Retinal pigment epithelial cell (primary cell): ENCODE results near the gene RING1.

Experiments
- DNase-seq: peaks from one replicate; pipeline ENCODE4 v3.0.0-alpha.2; 2010; ENCODE audit warnings: low read depth
- H3K4me3 ChIP-seq: 2 replicates; pipeline ENCODE4 v1.5.1; 2011; ENCODE audit warnings: mild to moderate bottlenecking, low read length, control low read depth, moderate library complexity
- CTCF ChIP-seq: conservative IDR thresholded peaks from 2 replicates; pipeline ENCODE4 v1.5.1; 2011; ENCODE audit warnings: low read depth, low read length, control low read depth, inconsistent platforms

The RING1 gene

GRCh38 chr6:33178755-33179475, 29.4 kb upstream of the RING1 start:
- no peak for DNase-seq
- no peak for TF ChIP-seq CTCF
- no peak overlapping the region for H3K4me3 ChIP-seq

- H3K4me3 ChIP-seq: no peak overlapping the region
- TF ChIP-seq CTCF: no peak
- DNase-seq: no peak
These were observed 27.2 kb upstream of the RING1 start for GRCh38 chr6:33181141-33181540.

- TF ChIP-seq CTCF: no peak
- no peak overlapping the region for H3K4me3 ChIP-seq
- DNase-seq: no peak
These were observed 25.1 kb upstream of the RING1 start for GRCh38 chr6:33183071-33183683.

- no peak overlapping the region for H3K4me3 ChIP-seq
- no peak for TF ChIP-seq CTCF
- DNase-seq: no peak
These were observed 23.1 kb upstream of the RING1 start for GRCh38 chr6:33185190-33185589.

- TF ChIP-seq CTCF: no peak
- H3K4me3 ChIP-seq: no peak overlapping the region
These were observed 22.6 kb upstream of the RING1 start for GRCh38 chr6:33185654-33186187.

GRCh38 chr6:33187809-33188208, 20.5 kb upstream of the RING1 start:
- no peak for DNase-seq
- no peak for TF ChIP-seq CTCF

More at GRCh38 chr6:33185654-33186187, 22.6 kb upstream of the RING1 start:
- DNase-seq: no peak

GRCh38 chr6:33189164-33189563, 19.1 kb upstream of the RING1 start:
- no peak for DNase-seq
- no peak overlapping the region for H3K4me3 ChIP-seq
- TF ChIP-seq CTCF: no peak

More at GRCh38 chr6:33187809-33188208, 20.5 kb upstream of the RING1 start:
- no peak overlapping the region for H3K4me3 ChIP-seq
